ENCODE measurements around the gene INCA1. TPM values are rescaled to one million over a fixed set of nuclear protein-coding genes. Genes with fewer than 3 reads are reported as not detected.

INCA1 gene
- polyA plus RNA-seq, 1 of the 3 experiments (the other 2 are of a cell fraction) = 1.2 TPM

GRCh38 chr17:4980644-4981216 is 16.6 kb downstream of the INCA1 start:
- Histone ChIP-seq H3K4me2 (no peak overlapping the region), H4K20me1 (ENCODE audit: insufficient read depth) (no peaks in the 10 kb centered on the region), H2AFZ (ENCODE audit: low read depth) (no peak overlapping the region), H3K4me1 (ENCODE audit: control insufficient read depth in 1 of 2, insufficient read depth in 2 of 2, low read depth in 1 of 2, low read length in 1 of 2) (peaks cover 0 to 2% of the 10 kb centered on the region in 2 experiments; a peak in 1 of 4 replicates), H3K9me3 (no peaks in the 10 kb centered on the region), H3K9ac (no peak overlapping the region), H3K27me3 (ENCODE audit: insufficient read depth) (no peaks in the 10 kb centered on the region), H3K27ac (ENCODE audit: low read depth in 2 of 2, low read length in 1 of 2) (no peak overlapping the region), H3F3A (replicated peaks; ENCODE audit: insufficient read depth) (no peaks in the 10 kb centered on the region), H3K4me3 (ENCODE audit: low read depth in 2 of 2, low read length in 1 of 2) (no peak overlapping the region), H3K36me3 (replicated peaks in 1 of 2; ENCODE audit: control insufficient read depth in 1 of 2, insufficient read depth in 2 of 2, low read length in 1 of 2) (peaks cover 15 to 38% of the 10 kb centered on the region in 2 experiments), H3K79me2 (ENCODE audit: insufficient read depth) (peaks cover 3% of the 10 kb centered on the region; the same call in 1 of the 2 replicates), H3K9me2 (no peaks in the 10 kb centered on the region)
- peak; percentile 69 for TF ChIP-seq RAD21 (IDR thresholded peaks at IDR 0.05; ENCODE audit: low read length)
- peak; percentile 68 for TF ChIP-seq SMC3 (IDR thresholded peaks at IDR 0.05; ENCODE audit: low read depth, low read length)
- no peak for TF ChIP-seq GABPA (IDR thresholded peaks at IDR 0.05; ENCODE audit: low read depth)
- TF ChIP-seq MXI1 (IDR thresholded peaks at IDR 0.05; ENCODE audit: low read depth, low read length) = no peak
- TF ChIP-seq CTCF (IDR thresholded peaks at IDR 0.05) = peak; percentile 73
- TF ChIP-seq TEAD4 (IDR thresholded peaks at IDR 0.05; ENCODE audit: borderline replicate concordance, insufficient read depth) = no peak
- no peak for TF ChIP-seq MAX (IDR thresholded peaks at IDR 0.05; ENCODE audit: low read depth)
- no peak for TF ChIP-seq ELF1 (IDR thresholded peaks at IDR 0.05)
- TF ChIP-seq USF1 (IDR thresholded peaks at IDR 0.05; ENCODE audit: borderline replicate concordance, low read depth) = no peak
- no peak for TF ChIP-seq RXRA (IDR thresholded peaks at IDR 0.05; ENCODE audit: borderline replicate concordance, low read depth)
- peak; percentile 32 for TF ChIP-seq CHD2 (IDR thresholded peaks at IDR 0.05; ENCODE audit: low read length, partially characterized antibody)
- TF ChIP-seq RFX5 (IDR thresholded peaks at IDR 0.05; ENCODE audit: low read length) = no peak
- TF ChIP-seq NRF1 (IDR thresholded peaks at IDR 0.05; ENCODE audit: low read depth, low read length) = no peak
- DNase-seq = peak; percentile 84
- POLR2A ChIA-PET = interaction anchor here (0.6 to 0.9 kb wide), 3 partner anchors 9 to 54 kb away, joined by 3 read pairs; partner anchors contain the start of gene RNF167
- CTCF ChIA-PET = interaction anchor here (0.6 to 4.0 kb wide), 24 partner anchors 9 to 92 kb away, joined by 3 to 52 read pairs (median 6); partner anchors contain the start of genes ENO3, INCA1, KIF1C and SLC52A1
- 43% methylated on average over 6 of the region's 6 CpGs for WGBS (ENCODE audit: low lambda C conversion rate)

- Histone ChIP-seq H3K36me3 (replicated peaks in 1 of 2; ENCODE audit: control insufficient read depth in 1 of 2, insufficient read depth in 2 of 2, low read length in 1 of 2) (peaks cover 15 to 48% of the 10 kb centered on the region in 2 experiments), H3K79me2 (ENCODE audit: insufficient read depth) (no peaks in the 10 kb centered on the region), H3K9me2 (no peaks in the 10 kb centered on the region), H3K9ac (no peak overlapping the region), H4K20me1 (ENCODE audit: insufficient read depth) (no peaks in the 10 kb centered on the region), H3F3A (replicated peaks; ENCODE audit: insufficient read depth) (no peaks in the 10 kb centered on the region), H3K4me2 (no peak overlapping the region), H3K27ac (ENCODE audit: low read depth in 2 of 2, low read length in 1 of 2) (no peak overlapping the region), H3K4me3 (ENCODE audit: low read depth in 2 of 2, low read length in 1 of 2) (no peak overlapping the region), H3K4me1 (ENCODE audit: control insufficient read depth in 1 of 2, insufficient read depth in 2 of 2, low read depth in 1 of 2, low read length in 1 of 2) (peaks cover 0 to 2% of the 10 kb centered on the region in 2 experiments; a peak in 1 of 4 replicates), H2AFZ (ENCODE audit: low read depth) (no peak overlapping the region), H3K27me3 (ENCODE audit: insufficient read depth) (no peaks in the 10 kb centered on the region), H3K9me3 (no peaks in the 10 kb centered on the region)
- ChIA-PET POLR2A (no interaction called here), CTCF (interaction anchor here (1.5 to 4.0 kb wide), 5 partner anchors 8 to 84 kb away, joined by 5 to 52 read pairs (median 10); partner anchors contain the start of genes CAMTA2, ENO3 and SPAG7)
- TF ChIP-seq RCOR1 (IDR thresholded peaks at IDR 0.05; ENCODE audit: low read length) (no peak), JUND (IDR thresholded peaks at IDR 0.05) (no peak), TEAD4 (IDR thresholded peaks at IDR 0.05; ENCODE audit: borderline replicate concordance, insufficient read depth) (no peak), REST (IDR thresholded peaks at IDR 0.05; ENCODE audit: low read depth, low read length) (no peak)
- no peak for DNase-seq
These were observed 18.6 kb downstream of the INCA1 start for GRCh38 chr17:4978726-4979125.
